Cardiac muscle cell (in vitro differentiated cells and primary cell): Measurements from ENCODE around the gene HMGCL. TPM values are rescaled to one million over a fixed set of nuclear protein-coding genes. Genes with fewer than 3 reads are reported as not detected.
"Not testable (repeated sequence)": the region's sequence is repeated elsewhere in the genome, so short reads cannot be mapped to it uniquely, and the experiment has no call there.

Experiments used
- DNase-seq, 2 donors: peaks; one replicate each; pipeline versions ENCODE4 v3.0.0 to v3.0.0-alpha.2; 2010 to 2017; ENCODE audit warnings: low read depth in 1 of 2, low spot score in 1 of 2
- H3K27ac ChIP-seq: fragments of 200-600 bp; sonication (generic); 2 replicates; pipeline ENCODE4 v1.5.1; 2016
- H3K27me3 ChIP-seq: fragments of 200-600 bp; sonication (generic); 2 replicates; pipeline ENCODE4 v1.6.0; 2016; ENCODE audit warnings: control low read depth
- H3K36me3 ChIP-seq: fragments of 200-600 bp; sonication (generic); 2 replicates; pipeline ENCODE4 v1.5.1; 2016; ENCODE audit warnings: control low read depth
- H3K4me1 ChIP-seq: fragments of 200-600 bp; sonication (generic); 2 replicates; pipeline ENCODE4 v1.8.1; 2017; ENCODE audit warnings: low read depth, mild to moderate bottlenecking, mixed run types
- H3K4me3 ChIP-seq: fragments of 200-600 bp; sonication (generic); 2 replicates; pipeline ENCODE4 v1.5.1; 2016; ENCODE audit warnings: mild to moderate bottlenecking
- H3K9me3 ChIP-seq: fragments of 200-600 bp; sonication (generic); 2 replicates; pipeline ENCODE4 v1.5.1; 2017; ENCODE audit warnings: low read depth, mild to moderate bottlenecking, control low read depth
- polyA plus RNA-seq: library from polyadenylated mRNA; unstranded; fragments of >200 nt; fragmentation: Nextera tagmentation; extraction: Ambion mirVana; gene quantifications from 2 replicates; pipeline ENCODE4 v1.2.1, GENCODE V29; 2016
- total RNA-seq: library from RNA; depleted of rRNA; stranded (reverse); fragments of >200 nt; gene quantifications from 2 replicates; pipeline ENCODE4 v1.2.3, GENCODE V29; 2016
- TF ChIP-seq, protein P1 (sequence below): IDR thresholded peaks from 2 replicates; pipeline ENCODE4 v1.5.1; 2012; ENCODE audit warnings: low read depth, mild to moderate bottlenecking, low read length

Gene HMGCL
- total and polyA plus RNA-seq, 2 experiments from 2014 or later = 45.3 to 68.8 TPM

DNA sequence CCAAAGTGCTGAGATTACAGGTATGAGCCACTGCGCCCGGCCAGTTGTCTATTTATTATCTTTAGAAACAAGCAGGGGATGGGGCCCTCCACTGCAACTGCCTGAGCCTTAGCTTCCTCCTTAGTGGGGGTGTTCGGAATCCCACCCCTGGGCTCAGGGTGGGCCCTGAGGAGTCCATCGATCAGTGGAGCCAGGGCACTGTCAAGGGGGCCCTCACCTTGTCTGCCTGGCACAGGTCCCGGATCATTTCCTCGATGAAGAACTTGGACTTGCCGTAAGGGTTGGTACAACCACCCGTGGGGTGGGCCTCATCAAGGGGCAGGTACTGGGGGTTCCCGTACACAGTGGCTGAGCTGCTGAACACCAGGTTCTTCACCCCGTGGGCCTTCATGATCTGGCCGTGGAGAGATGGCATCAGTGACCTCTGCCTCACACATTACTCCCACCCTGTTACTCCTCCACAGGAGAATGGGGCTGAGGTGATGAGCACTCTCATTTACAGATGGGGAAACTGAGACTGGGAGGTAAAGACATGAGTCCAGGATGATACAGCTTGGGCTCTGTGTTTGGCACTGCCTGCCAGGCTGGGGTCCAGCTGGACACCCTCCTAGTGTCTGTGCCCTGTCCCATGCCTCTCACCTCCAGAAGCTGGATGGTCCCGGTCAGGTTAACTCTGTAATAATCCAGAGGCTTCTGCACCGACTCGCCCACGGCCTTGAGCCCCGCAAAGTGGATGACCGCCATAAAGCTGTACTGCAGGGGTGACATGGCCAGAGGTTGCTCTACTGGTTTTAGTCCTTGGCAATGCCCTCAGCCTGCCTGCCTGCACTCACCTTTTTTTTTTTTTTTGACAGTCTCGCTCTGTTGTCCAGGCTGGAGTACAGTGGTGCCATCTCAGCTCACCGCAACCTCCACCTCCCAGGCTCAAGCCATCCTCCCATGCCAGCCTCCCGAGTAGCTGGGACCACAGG is 27.5 kb downstream of the HMGCL start:
- TF ChIP-seq, protein P1, sequence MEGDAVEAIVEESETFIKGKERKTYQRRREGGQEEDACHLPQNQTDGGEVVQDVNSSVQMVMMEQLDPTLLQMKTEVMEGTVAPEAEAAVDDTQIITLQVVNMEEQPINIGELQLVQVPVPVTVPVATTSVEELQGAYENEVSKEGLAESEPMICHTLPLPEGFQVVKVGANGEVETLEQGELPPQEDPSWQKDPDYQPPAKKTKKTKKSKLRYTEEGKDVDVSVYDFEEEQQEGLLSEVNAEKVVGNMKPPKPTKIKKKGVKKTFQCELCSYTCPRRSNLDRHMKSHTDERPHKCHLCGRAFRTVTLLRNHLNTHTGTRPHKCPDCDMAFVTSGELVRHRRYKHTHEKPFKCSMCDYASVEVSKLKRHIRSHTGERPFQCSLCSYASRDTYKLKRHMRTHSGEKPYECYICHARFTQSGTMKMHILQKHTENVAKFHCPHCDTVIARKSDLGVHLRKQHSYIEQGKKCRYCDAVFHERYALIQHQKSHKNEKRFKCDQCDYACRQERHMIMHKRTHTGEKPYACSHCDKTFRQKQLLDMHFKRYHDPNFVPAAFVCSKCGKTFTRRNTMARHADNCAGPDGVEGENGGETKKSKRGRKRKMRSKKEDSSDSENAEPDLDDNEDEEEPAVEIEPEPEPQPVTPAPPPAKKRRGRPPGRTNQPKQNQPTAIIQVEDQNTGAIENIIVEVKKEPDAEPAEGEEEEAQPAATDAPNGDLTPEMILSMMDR = no peak
- Histone ChIP-seq H3K36me3 (peaks cover 4% of the 10 kb centered on the region), H3K9me3 (no peaks in the 10 kb centered on the region), H3K4me3 (no peak overlapping the region), H3K27ac (no peak overlapping the region), H3K27me3 (no peaks in the 10 kb centered on the region), H3K4me1 (peaks cover 4% of the 10 kb centered on the region)
- no peak for DNase-seq

DNA sequence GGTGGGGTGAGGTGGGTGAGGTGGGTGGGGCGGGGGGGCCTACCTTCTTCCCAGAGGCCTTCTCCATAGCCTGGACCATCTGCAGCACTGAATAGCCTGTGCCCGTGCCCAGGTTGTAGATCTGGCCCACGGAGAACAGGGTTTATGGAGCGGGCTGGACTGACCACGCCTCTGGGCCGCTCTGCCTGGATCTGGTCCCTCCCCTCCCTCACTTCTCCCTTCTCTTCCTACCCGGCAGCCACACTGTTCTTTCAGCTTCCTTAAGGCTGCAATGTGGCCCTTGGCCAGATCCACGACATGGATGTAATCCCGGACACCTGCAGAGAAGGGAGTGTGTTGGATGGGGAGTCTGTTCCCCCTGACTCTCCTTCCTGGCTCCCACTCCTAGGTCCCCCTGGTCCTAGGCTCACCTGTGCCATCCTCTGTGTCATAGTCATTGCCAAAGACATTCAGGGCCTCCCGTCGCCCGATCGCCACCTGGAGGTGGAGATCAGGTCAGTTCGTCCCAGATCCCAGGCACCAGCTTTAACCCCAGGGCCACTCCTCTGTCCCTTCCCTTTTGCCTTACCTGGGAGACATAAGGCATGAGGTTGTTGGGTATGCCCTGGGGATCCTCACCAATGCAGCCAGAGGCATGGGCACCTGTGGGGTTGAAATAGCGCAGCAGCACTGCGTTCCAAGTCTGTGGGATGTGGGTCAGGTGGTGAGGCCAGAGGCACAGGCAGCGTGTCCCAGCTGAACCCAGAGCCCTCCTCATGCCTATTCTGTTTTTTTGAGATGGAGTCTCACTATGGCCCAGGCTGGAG is 28.6 kb downstream of the HMGCL start:
- Histone ChIP-seq H3K27me3 (no peaks in the 10 kb centered on the region), H3K9me3 (no peaks in the 10 kb centered on the region), H3K27ac (no peak overlapping the region), H3K36me3 (peaks cover 4% of the 10 kb centered on the region), H3K4me1 (peaks cover 4% of the 10 kb centered on the region), H3K4me3 (no peak overlapping the region)
- TF ChIP-seq, protein P1 = no peak
- DNase-seq = no peak

DNA sequence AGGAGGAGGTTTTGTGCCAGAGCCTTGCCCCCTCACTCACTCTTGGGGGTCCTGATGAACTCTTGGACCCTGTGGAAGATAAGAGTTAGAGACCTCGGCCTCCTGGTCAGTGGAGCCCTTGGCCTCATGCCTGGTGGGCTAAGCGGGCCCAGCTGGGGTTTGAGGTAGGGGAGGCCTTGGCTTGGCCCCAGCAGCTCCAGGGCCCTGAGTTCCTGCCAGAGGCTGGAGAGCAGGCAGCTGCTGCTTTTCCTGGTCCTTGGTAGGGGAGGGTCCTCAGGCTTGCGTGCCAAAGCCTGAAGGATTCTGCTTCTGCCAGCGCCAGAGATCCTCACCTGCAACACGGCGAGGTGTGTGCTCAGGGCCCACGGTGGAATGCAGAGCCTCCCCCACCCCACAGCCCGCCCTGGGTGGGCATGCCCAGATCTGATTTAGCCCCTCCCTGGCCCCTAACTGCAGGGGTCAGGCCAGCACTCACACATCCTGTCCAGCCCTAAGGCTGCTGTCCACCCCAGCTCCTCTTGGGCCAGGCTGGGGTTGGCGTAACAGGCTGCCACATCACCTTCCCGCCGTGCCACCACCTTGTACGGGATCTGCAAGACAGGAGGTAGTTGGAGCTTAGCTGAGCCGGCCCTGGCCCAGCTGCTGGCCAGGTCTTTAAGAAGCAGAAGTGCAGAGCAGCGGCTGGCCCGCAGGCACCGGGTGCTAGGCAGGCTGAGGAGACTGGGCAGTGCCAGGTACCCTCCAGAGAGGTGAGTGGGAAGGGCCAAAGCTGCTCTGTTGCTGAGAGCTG is 29.4 kb downstream of the HMGCL start:
- Histone ChIP-seq H3K4me1 (peaks cover 4% of the 10 kb centered on the region), H3K4me3 (no peak overlapping the region), H3K9me3 (no peaks in the 10 kb centered on the region), H3K27me3 (no peaks in the 10 kb centered on the region), H3K36me3 (peaks cover 4% of the 10 kb centered on the region), H3K27ac (no peak overlapping the region)
- no peak for DNase-seq
- TF ChIP-seq, protein P1 = no peak

DNA sequence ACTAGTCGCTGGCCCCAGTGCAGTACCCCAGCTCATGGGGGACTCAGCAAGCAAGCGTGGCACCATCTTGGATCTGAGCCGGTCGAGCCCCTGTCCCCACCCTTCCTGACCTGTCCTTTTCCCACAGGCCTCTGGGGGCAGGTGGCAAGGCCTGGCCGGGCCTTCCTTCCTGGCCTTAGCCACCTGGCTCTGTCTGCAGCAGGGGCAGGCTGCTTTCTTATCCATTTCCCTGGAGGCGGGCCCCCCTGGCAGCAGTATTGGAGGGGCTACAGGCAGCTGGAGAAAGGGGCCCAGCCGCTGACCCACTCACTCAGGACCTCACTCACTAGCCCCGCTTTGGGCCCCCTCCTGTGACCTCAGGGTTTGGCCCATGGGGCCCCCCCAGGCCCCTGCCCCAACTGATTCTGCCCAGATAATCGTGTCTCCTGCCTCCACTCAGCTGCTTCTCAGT is 30.5 kb downstream of the HMGCL start:
- H3K36me3 ChIP-seq, H3K4me1 ChIP-seq, H3K4me3 ChIP-seq, H3K9me3 ChIP-seq, H3K27ac ChIP-seq, DNase-seq, H3K27me3 ChIP-seq: not testable (repeated sequence)

DNA sequence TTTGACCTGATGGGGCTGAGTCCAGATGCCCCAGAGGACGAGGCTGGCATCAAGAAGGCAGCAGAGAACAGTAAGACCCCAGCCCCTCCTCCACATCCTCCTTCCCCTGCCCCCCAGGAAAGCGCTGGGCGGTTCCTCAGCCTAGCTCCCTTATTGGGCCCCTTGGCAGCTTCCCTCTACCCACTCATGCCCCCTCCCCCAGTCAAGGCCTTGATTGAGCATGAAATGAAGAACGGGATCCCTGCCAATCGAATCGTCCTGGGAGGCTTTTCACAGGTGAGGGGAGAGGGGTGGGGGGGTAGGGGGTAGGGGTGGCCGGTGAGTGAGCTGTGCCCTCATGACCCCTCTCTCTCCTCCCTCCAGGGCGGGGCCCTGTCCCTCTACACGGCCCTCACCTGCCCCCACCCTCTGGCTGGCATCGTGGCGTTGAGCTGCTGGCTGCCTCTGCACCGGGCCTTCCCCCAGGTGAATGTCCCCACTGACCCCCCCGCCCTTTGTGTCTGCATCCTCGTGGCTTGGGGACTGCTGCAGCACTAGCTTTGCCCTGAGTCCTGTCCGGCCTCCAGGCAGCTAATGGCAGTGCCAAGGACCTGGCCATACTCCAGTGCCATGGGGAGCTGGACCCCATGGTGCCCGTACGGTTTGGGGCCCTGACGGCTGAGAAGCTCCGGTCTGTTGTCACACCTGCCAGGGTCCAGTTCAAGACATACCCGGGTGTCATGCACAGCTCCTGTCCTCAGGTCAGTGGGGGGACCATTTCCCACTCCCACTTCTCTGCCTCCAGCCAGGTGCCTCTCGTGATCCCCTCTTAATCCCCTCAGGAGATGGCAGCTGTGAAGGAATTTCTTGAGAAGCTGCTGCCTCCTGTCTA is 31.1 kb downstream of the HMGCL start:
- H3K27me3 ChIP-seq = no peaks in the 10 kb centered on the region
- peaks cover 6% of the 10 kb centered on the region for H3K4me1 ChIP-seq
- H3K27ac ChIP-seq = no peak overlapping the region
- TF ChIP-seq, protein P1 = no peak
- DNase-seq = no peak
- peaks cover 4% of the 10 kb centered on the region for H3K36me3 ChIP-seq
- H3K4me3 ChIP-seq = no peak overlapping the region
- no peaks in the 10 kb centered on the region for H3K9me3 ChIP-seq
